H1 (cell line): Measurements from ENCODE around the gene RAD23B. TPM values are rescaled to one million over a fixed set of nuclear protein-coding genes. Genes with fewer than 3 reads are reported as not detected.

Experiments used
- CTCF ChIA-PET: fragments of 300-600 bp; sonication (Branson Sonifier 250); formaldehyde crosslinking; loops from one replicate; lab custom pipeline; 2021; ENCODE audit not compliant: partially characterized antibody; lab: Charles Lee
- POLR2A ChIA-PET: fragments of 300-600 bp; sonication (Branson Sonifier 250); formaldehyde crosslinking; loops from one replicate; lab custom pipeline; 2021; ENCODE audit warnings: inconsistent platforms; ENCODE audit not compliant: partially characterized antibody; lab: Charles Lee
- DNase-seq, 2 experiments: peaks; one replicate each; pipeline versions ENCODE4 v3.0.0 to v3.0.0-alpha.2; 2010 to 2022; ENCODE audit warnings: low spot score in 2 of 2, low read depth in 1 of 2, mixed read lengths in 1 of 2
- FAIRE-seq: peaks from 2 replicates; lab custom pipeline; 2011; peaks lifted over from hg19 to GRCh38; lab: Jason Lieb, UNC
- H2AFZ ChIP-seq: 2 replicates; pipeline ENCODE4 v1.8.1; 2012; ENCODE audit warnings: low read length, inconsistent platforms
- H2AK5ac ChIP-seq: 2 replicates; pipeline ENCODE4 v1.6.1; 2013; ENCODE audit warnings: low read depth, low read length
- H2BK120ac ChIP-seq: replicated peaks from 2 replicates; pipeline ENCODE3; 2013; ENCODE audit warnings: low read depth, low read length, inconsistent platforms
- H2BK12ac ChIP-seq: 2 replicates; pipeline ENCODE4 v1.6.1; 2013; ENCODE audit warnings: low read depth, low read length
- H2BK15ac ChIP-seq: 2 replicates; pipeline ENCODE4 v1.6.1; 2013; ENCODE audit warnings: low read length
- H2BK20ac ChIP-seq: 2 replicates; pipeline ENCODE4 v1.6.1; 2013; ENCODE audit warnings: low read length
- H2BK5ac ChIP-seq: 2 replicates; pipeline ENCODE4 v1.6.1; 2013; ENCODE audit warnings: low read depth, low read length
- H3K14ac ChIP-seq: 2 replicates; pipeline ENCODE4 v1.6.1; 2013; ENCODE audit warnings: inconsistent platforms; ENCODE audit not compliant: insufficient read length
- H3K18ac ChIP-seq: 2 replicates; pipeline ENCODE4 v1.6.1; 2013; ENCODE audit warnings: low read length; ENCODE audit errors: extremely low read depth
- H3K23ac ChIP-seq: 2 replicates; pipeline ENCODE4 v1.6.1; 2013; ENCODE audit warnings: inconsistent platforms; ENCODE audit not compliant: insufficient read length
- H3K23me2 ChIP-seq: 2 replicates; pipeline ENCODE4 v1.6.1; 2013; ENCODE audit warnings: low read depth, low read length
- H3K27ac ChIP-seq: 2 replicates; pipeline ENCODE4 v1.6.1; 2011; ENCODE audit warnings: low read depth, low read length, inconsistent platforms
- H3K27me3 ChIP-seq, 4 experiments: replicated peaks in 1 of 4; 1 replicate in 1 of 4; 2 replicates in 3 of 4; pipeline versions ENCODE4 v1.6.1 to v1.8.1; 2011 to 2013; ENCODE audit warnings: low read length in 3 of 4, mild to moderate bottlenecking in 3 of 4, inconsistent platforms in 2 of 4, mixed read lengths in 2 of 4, moderate library complexity in 1 of 4; ENCODE audit not compliant: control insufficient read depth in 3 of 4, insufficient read depth in 3 of 4; ENCODE audit errors: extremely low read depth in 1 of 4
- H3K36me3 ChIP-seq, 4 experiments: 2 replicates each; pipeline versions ENCODE4 v1.6.1 to v1.8.1; 2011 to 2013; ENCODE audit warnings: mild to moderate bottlenecking in 4 of 4, low read length in 3 of 4, moderate library complexity in 2 of 4, control low read depth in 1 of 4, inconsistent platforms in 1 of 4; ENCODE audit not compliant: insufficient read depth in 4 of 4, control insufficient read depth in 2 of 4
- H3K4ac ChIP-seq: replicated peaks from 2 replicates; pipeline ENCODE3; 2013; ENCODE audit warnings: low read length, low read depth, mixed read lengths, inconsistent platforms; ENCODE audit not compliant: insufficient read length
- H3K4me1 ChIP-seq, 4 experiments: replicated peaks in 1 of 4; 1 replicate in 1 of 4; 2 replicates in 3 of 4; pipeline versions ENCODE4 v1.6.1 to v1.8.1; 2011 to 2013; ENCODE audit warnings: low read length in 3 of 4, inconsistent platforms in 2 of 4, mixed read lengths in 1 of 4; ENCODE audit not compliant: insufficient read depth in 4 of 4, control insufficient read depth in 3 of 4
- H3K4me2 ChIP-seq, 2 experiments: 2 replicates each; pipeline versions ENCODE4 v1.6.1 to v1.8.1; 2011 to 2013; ENCODE audit warnings: low read depth in 2 of 2, low read length in 2 of 2, control low read depth in 1 of 2, inconsistent platforms in 1 of 2, mild to moderate bottlenecking in 1 of 2; ENCODE audit not compliant: insufficient read depth in 1 of 2
- H3K4me3 ChIP-seq, 4 experiments: fragments of 200-600, 300-600 bp in 1 of 4; sonication (generic), shearing (Covaris generic), sonication (Bioruptor Twin) in 1 of 4; 2 replicates each; pipeline versions ENCODE4 v1.5.1 to v1.8.1; 2011 to 2016; ENCODE audit warnings: low read length in 4 of 4, low read depth in 3 of 4, control low read depth in 2 of 4, inconsistent platforms in 2 of 4, mild to moderate bottlenecking in 2 of 4, mixed read lengths in 1 of 4, moderate library complexity in 1 of 4; ENCODE audit not compliant: insufficient read depth in 2 of 4; ENCODE audit errors: extremely low read depth in 1 of 4
- H3K56ac ChIP-seq: replicated peaks from 2 replicates; pipeline ENCODE3; 2013; ENCODE audit warnings: low read depth, mild to moderate bottlenecking, mixed read lengths, low read length, inconsistent platforms; ENCODE audit not compliant: insufficient read length
- H3K79me1 ChIP-seq: 2 replicates; pipeline ENCODE4 v1.6.1; 2013; ENCODE audit warnings: low read depth, low read length, control low read depth
- H3K79me2 ChIP-seq, 2 experiments: 2 replicates each; pipeline versions ENCODE4 v1.6.1 to v1.8.1; 2012 to 2013; ENCODE audit warnings: low read length in 2 of 2, mild to moderate bottlenecking in 2 of 2, inconsistent platforms in 1 of 2; ENCODE audit not compliant: insufficient read depth in 2 of 2, control insufficient read depth in 1 of 2
- H3K9ac ChIP-seq, 4 experiments: replicated peaks in 1 of 4; 1 replicate in 1 of 4; 2 replicates in 3 of 4; pipeline versions ENCODE4 v1.6.1 to v1.8.1; 2011 to 2013; ENCODE audit warnings: low read depth in 3 of 4, low read length in 3 of 4, control low read depth in 2 of 4, mild to moderate bottlenecking in 2 of 4, moderate library complexity in 2 of 4, inconsistent platforms in 1 of 4; ENCODE audit errors: extremely low read depth in 1 of 4
- H3K9me3 ChIP-seq, 2 experiments: 2 replicates each; pipeline versions ENCODE4 v1.6.1 to v1.8.1; 2012 to 2013; ENCODE audit warnings: mild to moderate bottlenecking in 2 of 2, moderate library complexity in 2 of 2, control low read depth in 1 of 2, inconsistent platforms in 1 of 2, low read depth in 1 of 2, low read length in 1 of 2, mixed read lengths in 1 of 2; ENCODE audit not compliant: insufficient read depth in 2 of 2
- H4K20me1 ChIP-seq, 2 experiments: replicated peaks in 1 of 2; 2 replicates each; pipeline versions ENCODE3 to v1.8.1; 2011 to 2013; ENCODE audit warnings: inconsistent platforms in 2 of 2, low read length in 2 of 2, mild to moderate bottlenecking in 1 of 2; ENCODE audit not compliant: insufficient read depth in 2 of 2, control insufficient read depth in 1 of 2
- H4K5ac ChIP-seq: 2 replicates; pipeline ENCODE4 v1.6.1; 2013; ENCODE audit warnings: low read length, low read depth, mixed read lengths, inconsistent platforms; ENCODE audit not compliant: insufficient read length
- H4K8ac ChIP-seq: 2 replicates; pipeline ENCODE4 v1.8.0; 2013; ENCODE audit warnings: mild to moderate bottlenecking, moderate library complexity, low read length, inconsistent platforms; ENCODE audit not compliant: insufficient read depth; ENCODE audit errors: extremely low read depth
- H4K91ac ChIP-seq: replicated peaks from 2 replicates; pipeline ENCODE3; 2013; ENCODE audit warnings: low read length, mixed read lengths, inconsistent platforms; ENCODE audit not compliant: insufficient read length
- FOSL1 ChIP-seq: IDR thresholded peaks from 2 replicates; pipeline ENCODE4 v1.6.1; 2011; ENCODE audit warnings: mild to moderate bottlenecking, low read depth, low read length, moderate library complexity; ENCODE audit not compliant: insufficient read depth
- KDM5A ChIP-seq: fragments of 200-600 bp; IDR thresholded peaks from 2 replicates; pipeline ENCODE4 v1.7.1; 2012; ENCODE audit warnings: mild to moderate bottlenecking, low read length, inconsistent platforms, mixed read lengths
- PHF8 ChIP-seq: fragments of 200-600 bp; sonication (generic); conservative IDR thresholded peaks from 2 replicates; pipeline ENCODE4 v1.7.1; 2012; ENCODE audit warnings: low read depth, mild to moderate bottlenecking, inconsistent platforms, low read length, moderate library complexity
- SP2 ChIP-seq: IDR thresholded peaks from 2 replicates; pipeline ENCODE4 v1.6.1; 2012; ENCODE audit warnings: mild to moderate bottlenecking, low read length, inconsistent platforms
- WGBS, 2 experiments: shearing (Covaris generic) in 1 of 2; methylation state at CpG; one replicate each; pipeline versions ENCODE4 v1.1.6 to v1.1.7; 2013 to 2015; ENCODE audit warnings: low lambda C conversion rate in 2 of 2, mixed read lengths in 2 of 2, inconsistent platforms in 1 of 2, low coverage in 1 of 2, missing lambda C conversion rate in 1 of 2; ENCODE audit not compliant: insufficient replicate concordance in 2 of 2, insufficient coverage in 1 of 2, insufficient read length in 1 of 2; ENCODE audit errors: extremely low coverage in 1 of 2, missing lambda C conversion rate in 1 of 2; 5-methylcytosine and 5-hydroxymethylcytosine counted together
- polyA plus RNA-seq, 7 experiments: library from polyadenylated mRNA; depleted of rRNA in 3 of 7; stranded (reverse) in 5 of 7; unstranded in 2 of 7; fragments of >200 nt in 5 of 7; fragments of 200-250 nt in 2 of 7; gene quantifications; 1 replicate in 5 of 7; 2 replicates in 1 of 7; 4 replicates in 1 of 7; pipeline versions ENCODE4 v1.2.1 to v1.2.3, GENCODE V29; 2011 to 2013; ENCODE audit warnings: missing spikeins in 2 of 7, mixed read lengths in 2 of 7
- total RNA-seq: library from RNA; stranded (reverse); fragmentation: NEBNext Ultra II Directional; extraction: Animal tissue kit (Norgen Biotek cat#: 25700); gene quantifications from 2 replicates; pipeline ENCODE4 v1.2.1, GENCODE V29; 2021

Gene RAD23B
- total and polyA plus RNA-seq, 2 of the 8 experiments (the other 6 are each of a cell fraction or from before 2014, with no cell fraction given): 97.1 to 165 TPM

DNA sequence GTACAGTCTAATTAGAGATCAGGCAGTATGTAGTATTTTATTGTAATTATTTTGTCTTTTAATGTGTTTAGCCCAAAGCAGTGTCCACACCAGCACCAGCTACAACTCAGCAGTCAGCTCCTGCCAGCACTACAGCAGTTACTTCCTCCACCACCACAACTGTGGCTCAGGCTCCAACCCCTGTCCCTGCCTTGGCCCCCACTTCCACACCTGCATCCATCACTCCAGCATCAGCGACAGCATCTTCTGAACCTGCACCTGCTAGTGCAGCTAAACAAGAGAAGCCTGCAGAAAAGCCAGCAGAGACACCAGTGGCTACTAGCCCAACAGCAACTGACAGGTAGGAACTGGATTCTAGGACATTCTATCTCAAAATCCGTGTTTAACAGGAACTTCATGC, 23.2 kb downstream of the RAD23B start:
- H3K27ac ChIP-seq: no peak overlapping the region
- no peak overlapping the region for H2AK5ac ChIP-seq
- H2BK120ac ChIP-seq: no peak overlapping the region
- no peak overlapping the region for H3K4ac ChIP-seq
- H3K56ac ChIP-seq: no peak overlapping the region
- DNase-seq: no peak
- H2BK12ac ChIP-seq: no peak overlapping the region
- 93% methylated on average over 2 of the region's 2 CpGs; no CpG with 5 or more reads in 1 of the 2 experiments for WGBS, 2 experiments
- H4K8ac ChIP-seq: no peak overlapping the region
- H2BK15ac ChIP-seq: no peak overlapping the region
- no peak overlapping the region for H2BK20ac ChIP-seq
- peaks cover 9 to 77% (median 40%) of the 10 kb centered on the region in 4 experiments; a peak in 7 of 8 replicates for H3K36me3 ChIP-seq
- H3K14ac ChIP-seq: no peak overlapping the region
- H2BK5ac ChIP-seq: no peak overlapping the region
- no peaks in the 10 kb centered on the region for H3K9me3 ChIP-seq
- H3K4me3 ChIP-seq: no peak overlapping the region
- no peak overlapping the region for H2AFZ ChIP-seq
- H3K9ac ChIP-seq: no peak overlapping the region; a peak in 1 of 7 replicates
- H3K18ac ChIP-seq: no peak overlapping the region
- H3K4me1 ChIP-seq: no peaks in the 10 kb centered on the region
- no peak for FAIRE-seq
- H4K91ac ChIP-seq: no peak overlapping the region
- no peaks in the 10 kb centered on the region for H3K79me1 ChIP-seq
- peaks cover 11% of the 10 kb centered on the region in 2 experiments for H4K20me1 ChIP-seq
- CTCF ChIA-PET: interaction anchor here (0.6 to 3.5 kb wide), 3 partner anchors 35 to 1889 kb away, joined by 4 to 17 read pairs (median 5); no protein-coding TSS in a partner anchor
- no peak overlapping the region for H4K5ac ChIP-seq
- no peaks in the 10 kb centered on the region for H3K27me3 ChIP-seq
- no peak overlapping the region for H3K23ac ChIP-seq
- peaks cover 2 to 91% of the 10 kb centered on the region in 2 experiments; a peak in 3 of 4 replicates for H3K79me2 ChIP-seq
- POLR2A ChIA-PET: no interaction called here
- H3K23me2 ChIP-seq: no peaks in the 10 kb centered on the region
- H3K4me2 ChIP-seq: no peak overlapping the region
- TF ChIP-seq KDM5A: no peak
- no peak for TF ChIP-seq FOSL1
- no peak for TF ChIP-seq PHF8
- TF ChIP-seq SP2: no peak
